ENCODE measurements around the gene SEMA3D.

SEMA3D gene

GRCh38 chr7:84971360-84971759 is 215.5 kb downstream of the SEMA3D start:
- no peak for DNase-seq (ENCODE audit: insufficient read length, low spot score)
- FAIRE-seq, result no peak
- no peak for TF ChIP-seq CTCF (IDR thresholded peaks at IDR 0.05; ENCODE audit: insufficient read depth, missing control alignments)

- TF ChIP-seq CTCF (IDR thresholded peaks at IDR 0.05; ENCODE audit: insufficient read depth, missing control alignments), result no peak
- FAIRE-seq, result no peak
- DNase-seq (ENCODE audit: insufficient read length, low spot score), result no peak
These were observed 216.2 kb downstream of the SEMA3D start for GRCh38 chr7:84970670-84971069.

GRCh38 chr7:84953234-84953633 is 233.6 kb downstream of the SEMA3D start:
- FAIRE-seq, result no peak
- no peak for DNase-seq (ENCODE audit: insufficient read length, low spot score)
- TF ChIP-seq CTCF (IDR thresholded peaks at IDR 0.05; ENCODE audit: insufficient read depth, missing control alignments), result no peak

GRCh38 chr7:84950836-84951235 is 236.0 kb downstream of the SEMA3D start:
- FAIRE-seq, result no peak
- no peak for DNase-seq (ENCODE audit: insufficient read length, low spot score)
- TF ChIP-seq CTCF (IDR thresholded peaks at IDR 0.05; ENCODE audit: insufficient read depth, missing control alignments), result no peak

- TF ChIP-seq CTCF (IDR thresholded peaks at IDR 0.05; ENCODE audit: insufficient read depth, missing control alignments), result no peak
- DNase-seq (ENCODE audit: insufficient read length, low spot score) (no peak), FAIRE-seq (no peak)
These were observed 237.4 kb downstream of the SEMA3D start for GRCh38 chr7:84949501-84949900.

GRCh38 chr7:84949067-84949466 is 237.8 kb downstream of the SEMA3D start:
- FAIRE-seq, result no peak
- TF ChIP-seq CTCF (IDR thresholded peaks at IDR 0.05; ENCODE audit: insufficient read depth, missing control alignments), result no peak
- DNase-seq (ENCODE audit: insufficient read length, low spot score), result no peak

- FAIRE-seq (peak; percentile 87), DNase-seq (ENCODE audit: insufficient read length, low spot score) (no peak)
- TF ChIP-seq CTCF (IDR thresholded peaks at IDR 0.05; ENCODE audit: insufficient read depth, missing control alignments), result no peak
These were observed 238.2 kb downstream of the SEMA3D start for GRCh38 chr7:84948634-84949033.

Data from D721Med (cell line).